ENCODE measurements around the gene ZSCAN18. TPM values are rescaled to one million over a fixed set of nuclear protein-coding genes. Genes with fewer than 3 reads are reported as not detected.
"Not testable (repeated sequence)": the region's sequence is repeated elsewhere in the genome, so short reads cannot be mapped to it uniquely, and the experiment has no call there.

Gene ZSCAN18
- total RNA-seq (27.8 TPM), polyA plus RNA-seq (73.4 TPM)
- long read RNA-seq, donor 1, partial matches to known transcripts, result 0 of 1 reads
- long read RNA-seq, donor 1, other reads (novel, unspliced or antisense), result 0 of 1 reads
- long read RNA-seq, donor 2, full-length matches to known transcripts, result 10 of 10 reads
- long read RNA-seq, donor 2, partial matches to known transcripts, result 0 of 10 reads
- long read RNA-seq, donor 2, other reads (novel, unspliced or antisense), result 0 of 10 reads
- long read RNA-seq, donor 3, full-length matches to known transcripts, result 4 of 4 reads
- long read RNA-seq, donor 3, partial matches to known transcripts, result 0 of 4 reads
- long read RNA-seq, donor 3, other reads (novel, unspliced or antisense), result 0 of 4 reads
- long read RNA-seq, donor 4, partial matches to known transcripts, result 0 of 2 reads
- long read RNA-seq, donor 4, other reads (novel, unspliced or antisense), result 0 of 2 reads
- long read RNA-seq, donor 5, full-length matches to known transcripts, result 5 of 5 reads
- long read RNA-seq, donor 5, partial matches to known transcripts, result 0 of 5 reads
- long read RNA-seq, donor 5, other reads (novel, unspliced or antisense), result 0 of 5 reads
- long read RNA-seq, donor 6, full-length matches to known transcripts, result 2 of 2 reads
- long read RNA-seq, donor 6, partial matches to known transcripts, result 0 of 2 reads
- long read RNA-seq, donor 6, other reads (novel, unspliced or antisense), result 0 of 2 reads
- long read RNA-seq, donor 7, partial matches to known transcripts, result 0 of 1 reads
- long read RNA-seq, donor 7, other reads (novel, unspliced or antisense), result 0 of 1 reads
- long read RNA-seq, donor 8, full-length matches to known transcripts, result 2 of 2 reads
- long read RNA-seq, donor 8, partial matches to known transcripts, result 0 of 2 reads
- long read RNA-seq, donor 8, other reads (novel, unspliced or antisense), result 0 of 2 reads
- long read RNA-seq, donor 9, result 0 reads
- long read RNA-seq, donor 10, partial matches to known transcripts, result 0 of 2 reads
- long read RNA-seq, donor 10, other reads (novel, unspliced or antisense), result 0 of 2 reads

DNA sequence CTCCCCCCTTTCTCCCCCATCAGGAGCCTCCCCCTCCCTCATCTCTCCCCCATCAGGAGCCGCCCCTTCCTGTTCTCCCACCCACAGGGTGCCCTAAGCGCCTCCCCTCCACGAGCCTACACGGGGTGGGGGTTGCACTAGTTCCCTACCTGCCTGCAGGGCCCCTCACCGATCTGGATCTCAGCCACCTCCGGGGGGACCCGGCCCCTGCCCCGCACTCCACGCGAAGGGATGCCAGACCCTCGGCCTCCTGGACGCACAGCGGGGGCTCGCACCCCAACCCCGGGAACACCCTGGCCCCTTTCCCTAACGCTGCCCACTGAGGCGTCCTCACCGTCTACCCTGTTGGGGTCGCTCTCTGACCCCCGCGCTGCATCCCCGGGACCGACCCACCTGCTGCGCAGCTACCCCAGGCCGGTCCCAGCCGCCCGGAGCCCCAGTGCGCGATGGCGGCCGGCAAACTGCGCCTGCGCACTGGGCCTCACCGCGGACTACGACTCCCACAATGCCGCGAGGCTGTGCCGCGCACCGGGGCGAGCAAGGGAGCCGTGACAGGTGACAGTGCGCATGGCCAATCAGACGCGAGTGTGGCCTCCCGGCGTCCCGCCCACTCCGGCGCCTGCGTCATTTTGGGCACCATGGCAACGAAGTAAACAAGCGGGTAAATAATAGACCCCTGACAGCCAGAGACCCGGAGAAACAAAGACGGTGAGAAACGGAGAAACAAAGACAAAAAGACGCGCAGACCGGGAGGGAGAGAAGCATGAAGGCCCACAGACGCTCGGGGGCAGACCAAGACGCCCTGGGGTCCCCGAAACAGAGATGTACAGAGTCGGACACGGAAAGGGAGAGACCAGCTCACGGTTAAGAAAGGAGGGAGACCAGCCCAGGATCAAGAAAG lies at the start of gene ZSCAN18:
ZSCAN18 (minus strand) TSS at position 451 of the 901 bp plus-strand sequence. CDS start 7,964 bp downstream, outside the sequence.
- Histone ChIP-seq H3K4me3 (ENCODE audit: low read length in 2 of 2) (peak within 1 kb of the TSS; percentile 83 to 84), H3K27ac (ENCODE audit: low read depth in 1 of 2, low read length in 1 of 2) (peak within 1 kb of the TSS; percentile 92 to 94), H3K36me3 (ENCODE audit: control insufficient read depth in 2 of 2, insufficient read depth in 2 of 2, low read length in 1 of 2) (no peaks in the 10 kb centered on the region), H3K4me1 (ENCODE audit: control insufficient read depth in 2 of 2, insufficient read depth in 2 of 2, low read length in 2 of 2) (peaks cover 0 to 5% of the 10 kb centered on the region in 2 donors), H3K9me3 (ENCODE audit: control insufficient read depth in 2 of 2, insufficient read depth in 1 of 2, low read length in 1 of 2) (peaks cover 0 to 63% of the 10 kb centered on the region in 2 donors), H3K27me3 (ENCODE audit: control insufficient read depth in 2 of 2, insufficient read depth in 1 of 2, low read length in 1 of 2) (no peaks in the 10 kb centered on the region)
- WGBS, result under 1% methylated on average over 67 of the region's 67 CpGs
- DNase-seq (ENCODE audit: low read depth in 6 of 9, low spot score in 9 of 9), result peak; percentile 73 to 96 (median 86)

DNA sequence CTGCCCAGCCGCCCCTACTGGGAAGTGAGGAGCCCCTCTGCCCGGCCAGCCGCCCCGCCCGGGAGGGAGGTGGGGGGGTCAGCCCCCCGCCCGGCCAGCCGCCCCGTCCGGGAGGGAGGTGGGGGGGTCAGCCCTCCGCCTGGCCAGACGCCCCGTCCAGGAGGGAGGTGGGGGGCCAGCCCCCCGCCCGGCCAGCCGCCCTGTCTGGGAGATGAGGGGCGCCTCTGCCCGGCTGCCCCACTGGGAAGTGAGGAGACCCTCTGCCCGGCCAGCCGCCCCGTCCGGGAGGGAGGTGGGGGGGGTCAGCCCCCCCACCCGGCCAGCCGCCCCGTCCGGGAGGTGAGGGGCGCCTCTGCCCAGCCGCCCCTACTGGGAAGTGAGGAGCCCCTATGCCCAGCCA lies 49.4 kb upstream of the ZSCAN18 start:
- not testable (repeated sequence) for DNase-seq (ENCODE audit: low read depth in 6 of 9, low spot score in 9 of 9); H3K36me3 ChIP-seq (ENCODE audit: control insufficient read depth in 2 of 2, insufficient read depth in 2 of 2, low read length in 1 of 2); H3K4me1 ChIP-seq (ENCODE audit: control insufficient read depth in 2 of 2, insufficient read depth in 2 of 2, low read length in 2 of 2); H3K4me3 ChIP-seq (ENCODE audit: low read length in 2 of 2); H3K27me3 ChIP-seq (ENCODE audit: control insufficient read depth in 2 of 2, insufficient read depth in 1 of 2, low read length in 1 of 2); H3K27ac ChIP-seq (ENCODE audit: low read depth in 1 of 2, low read length in 1 of 2)
- 91% methylated on average over 22 of the region's 28 CpGs for WGBS
- H3K9me3 ChIP-seq (ENCODE audit: control insufficient read depth in 2 of 2, insufficient read depth in 1 of 2, low read length in 1 of 2), result peaks cover 7 to 47% of the 10 kb centered on the region in 2 donors

DNA sequence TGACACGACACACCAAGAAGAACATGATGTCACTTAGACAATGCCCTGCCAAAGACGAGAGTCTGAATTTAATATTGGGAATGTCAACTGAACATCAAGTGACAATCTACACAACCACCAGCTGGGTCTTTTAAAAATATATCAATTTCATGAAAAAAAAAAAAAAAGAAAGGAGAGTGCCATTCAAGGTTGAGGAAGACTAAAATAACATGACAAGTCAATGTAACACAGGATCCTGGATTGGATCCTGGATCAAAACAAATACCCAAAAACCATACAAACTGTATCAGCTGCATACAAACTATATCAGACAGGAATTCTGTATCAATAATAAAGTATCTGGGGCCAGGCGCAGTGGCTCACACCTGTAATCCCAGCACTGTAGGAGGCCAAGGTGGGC lies 47.8 kb upstream of the ZSCAN18 start:
- over 99% methylated on average over 3 of the region's 3 CpGs for WGBS

DNA sequence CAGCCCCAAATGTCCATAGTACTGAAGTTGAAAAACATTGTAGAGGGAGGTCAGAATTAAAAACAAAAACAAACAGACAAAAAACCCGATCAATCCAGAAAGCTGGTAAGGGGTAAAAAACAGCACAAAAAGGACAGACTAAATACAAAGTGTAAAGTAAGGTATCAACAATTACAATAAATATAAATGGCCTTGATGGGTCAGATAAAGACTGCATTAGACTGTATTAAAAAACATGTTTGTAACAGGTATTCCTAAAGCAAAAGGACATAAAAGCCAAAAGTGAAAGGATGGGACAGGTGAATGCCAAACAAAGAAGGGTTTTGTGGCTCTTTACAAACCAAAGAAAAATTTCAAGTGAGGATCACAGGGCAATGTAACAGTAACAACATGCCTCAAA lies 36.2 kb upstream of the ZSCAN18 start:
- H3K9me3 ChIP-seq (ENCODE audit: control insufficient read depth in 2 of 2, insufficient read depth in 1 of 2, low read length in 1 of 2), result peaks cover 16 to 53% of the 10 kb centered on the region in 2 donors
- H3K4me3 ChIP-seq (ENCODE audit: low read length in 2 of 2), result no peak overlapping the region
- H3K27ac ChIP-seq (ENCODE audit: low read depth in 1 of 2, low read length in 1 of 2), result no peak overlapping the region
- no peaks in the 10 kb centered on the region for H3K27me3 ChIP-seq (ENCODE audit: control insufficient read depth in 2 of 2, insufficient read depth in 1 of 2, low read length in 1 of 2)
- no peaks in the 10 kb centered on the region for H3K4me1 ChIP-seq (ENCODE audit: control insufficient read depth in 2 of 2, insufficient read depth in 2 of 2, low read length in 2 of 2)
- WGBS, result 97% methylated on average over 1 of the region's 1 CpG
- peaks cover 15 to 51% of the 10 kb centered on the region in 2 donors for H3K36me3 ChIP-seq (ENCODE audit: control insufficient read depth in 2 of 2, insufficient read depth in 2 of 2, low read length in 1 of 2)
- no peak for DNase-seq (ENCODE audit: low read depth in 6 of 9, low spot score in 9 of 9)

More for the DNA sequence above, 47.8 kb upstream of the ZSCAN18 start:
- Histone ChIP-seq H3K4me1 (ENCODE audit: control insufficient read depth in 2 of 2, insufficient read depth in 2 of 2, low read length in 2 of 2) (peaks cover 4% of the 10 kb centered on the region in 2 donors), H3K4me3 (ENCODE audit: low read length in 2 of 2) (no peak overlapping the region), H3K9me3 (ENCODE audit: control insufficient read depth in 2 of 2, insufficient read depth in 1 of 2, low read length in 1 of 2) (peaks cover 9 to 54% of the 10 kb centered on the region in 2 donors), H3K36me3 (ENCODE audit: control insufficient read depth in 2 of 2, insufficient read depth in 2 of 2, low read length in 1 of 2) (peaks cover 4 to 13% of the 10 kb centered on the region in 2 donors), H3K27me3 (ENCODE audit: control insufficient read depth in 2 of 2, insufficient read depth in 1 of 2, low read length in 1 of 2) (peaks cover 0 to 3% of the 10 kb centered on the region in 2 donors), H3K27ac (ENCODE audit: low read depth in 1 of 2, low read length in 1 of 2) (no peak overlapping the region)
- DNase-seq (ENCODE audit: low read depth in 6 of 9, low spot score in 9 of 9), result no peak

GRCh38 chr19:58129284-58129683 lies 31.3 kb upstream of the ZSCAN18 start:
- no peaks in the 10 kb centered on the region for H3K27me3 ChIP-seq (ENCODE audit: control insufficient read depth in 2 of 2, insufficient read depth in 1 of 2, low read length in 1 of 2)
- peaks cover 23 to 38% of the 10 kb centered on the region in 2 donors for H3K36me3 ChIP-seq (ENCODE audit: control insufficient read depth in 2 of 2, insufficient read depth in 2 of 2, low read length in 1 of 2)
- H3K9me3 ChIP-seq (ENCODE audit: control insufficient read depth in 2 of 2, insufficient read depth in 1 of 2, low read length in 1 of 2), result peaks cover 34 to 68% of the 10 kb centered on the region in 2 donors
- no peak for DNase-seq (ENCODE audit: low read depth in 6 of 9, low spot score in 9 of 9)
- H3K27ac ChIP-seq (ENCODE audit: low read depth in 1 of 2, low read length in 1 of 2), result no peak overlapping the region
- over 99% methylated on average over 3 of the region's 3 CpGs for WGBS
- no peaks in the 10 kb centered on the region for H3K4me1 ChIP-seq (ENCODE audit: control insufficient read depth in 2 of 2, insufficient read depth in 2 of 2, low read length in 2 of 2)
- H3K4me3 ChIP-seq (ENCODE audit: low read length in 2 of 2), result no peak overlapping the region

- H3K4me3 ChIP-seq (ENCODE audit: low read length in 2 of 2), result no peak overlapping the region
- H3K4me1 ChIP-seq (ENCODE audit: control insufficient read depth in 2 of 2, insufficient read depth in 2 of 2, low read length in 2 of 2), result no peaks in the 10 kb centered on the region
- no peak overlapping the region for H3K27ac ChIP-seq (ENCODE audit: low read depth in 1 of 2, low read length in 1 of 2)
- peaks cover 21 to 34% of the 10 kb centered on the region in 2 donors for H3K36me3 ChIP-seq (ENCODE audit: control insufficient read depth in 2 of 2, insufficient read depth in 2 of 2, low read length in 1 of 2)
- H3K27me3 ChIP-seq (ENCODE audit: control insufficient read depth in 2 of 2, insufficient read depth in 1 of 2, low read length in 1 of 2), result no peaks in the 10 kb centered on the region
- peaks cover 35 to 68% of the 10 kb centered on the region in 2 donors for H3K9me3 ChIP-seq (ENCODE audit: control insufficient read depth in 2 of 2, insufficient read depth in 1 of 2, low read length in 1 of 2)
- 99% methylated on average over 12 of the region's 12 CpGs for WGBS
- no peak for DNase-seq (ENCODE audit: low read depth in 6 of 9, low spot score in 9 of 9)
Observed at GRCh38 chr19:58128041-58128685, 30.1 kb upstream of the ZSCAN18 start.

- DNase-seq (ENCODE audit: low read depth in 6 of 9, low spot score in 9 of 9), result no peak
- H3K9me3 ChIP-seq (ENCODE audit: control insufficient read depth in 2 of 2, insufficient read depth in 1 of 2, low read length in 1 of 2), result peaks cover 25 to 56% of the 10 kb centered on the region in 2 donors
- peaks cover 0 to 3% of the 10 kb centered on the region in 2 donors for H3K27me3 ChIP-seq (ENCODE audit: control insufficient read depth in 2 of 2, insufficient read depth in 1 of 2, low read length in 1 of 2)
- 68% methylated on average over 5 of the region's 5 CpGs for WGBS
- no peak overlapping the region for H3K4me3 ChIP-seq (ENCODE audit: low read length in 2 of 2)
- H3K36me3 ChIP-seq (ENCODE audit: control insufficient read depth in 2 of 2, insufficient read depth in 2 of 2, low read length in 1 of 2), result peaks cover 1 to 5% of the 10 kb centered on the region in 2 donors
- no peak overlapping the region for H3K27ac ChIP-seq (ENCODE audit: low read depth in 1 of 2, low read length in 1 of 2)
- H3K4me1 ChIP-seq (ENCODE audit: control insufficient read depth in 2 of 2, insufficient read depth in 2 of 2, low read length in 2 of 2), result no peaks in the 10 kb centered on the region
Observed at GRCh38 chr19:58123354-58123753, 25.3 kb upstream of the ZSCAN18 start.

Data from thymus (tissue), 14 donors.